Measurements from ENCODE around the gene PDZRN4.

GRCh38 chr12:41596190-41596589 is 408.1 kb downstream of the PDZRN4 start:
- no peak for TF ChIP-seq CTCF (IDR thresholded peaks at IDR 0.05 in 8 of 11, conservative IDR thresholded peaks at IDR 0.05 in 3 of 11)
- no peak for TF ChIP-seq POLR2A (IDR thresholded peaks at IDR 0.05)
- no peak for TF ChIP-seq POLR2AphosphoS5 (IDR thresholded peaks at IDR 0.05)

Data from spleen (tissue), 7 donors.